Gastrocnemius medialis (tissue), 4 donors: Measurements from ENCODE around the gene TK2.

Experiments used
- CTCF ChIP-seq, 5 experiments: fragments of 450-650 bp in 3 of 5; fragments of 200-600 bp in 2 of 5; sonication (generic) in 2 of 5; IDR thresholded peaks in 4 of 5; conservative IDR thresholded peaks in 1 of 5; 1 replicate in 4 of 5; 2 replicates in 1 of 5; pipeline ENCODE4 v1.5.1; 2016 to 2019; ENCODE audit warnings: antibody characterized with exemption in 5 of 5, mild to moderate bottlenecking in 3 of 5, moderate library complexity in 3 of 5
- POLR2A ChIP-seq, 2 donors: fragments of 450-650 bp; IDR thresholded peaks; one replicate each; pipeline ENCODE4 v1.6.1; 2017; ENCODE audit warnings: antibody characterized with exemption in 2 of 2, mild to moderate bottlenecking in 2 of 2, moderate library complexity in 2 of 2

DNA sequence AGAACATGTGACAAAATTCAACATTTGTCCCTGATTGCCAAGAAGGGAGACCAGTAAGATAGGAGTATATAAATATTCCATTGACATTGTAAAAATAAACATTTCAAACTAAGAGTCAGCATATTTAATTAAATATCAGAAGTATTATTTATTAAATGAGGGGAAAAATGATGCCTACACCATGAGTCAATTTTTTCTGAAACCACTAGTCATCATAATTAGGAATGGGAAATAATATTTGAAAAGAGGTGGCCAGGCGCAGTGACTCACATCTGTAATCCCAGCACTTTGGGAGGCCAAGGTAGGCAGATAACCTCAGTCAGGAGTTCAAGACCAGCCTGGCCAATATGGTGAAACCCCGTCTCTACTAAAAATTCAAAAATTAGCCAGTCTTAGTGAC is 18.4 kb upstream of the TK2 start:
- no peak for TF ChIP-seq CTCF (IDR thresholded peaks at IDR 0.05 in 4 of 5, conservative IDR thresholded peaks at IDR 0.05 in 1 of 5)
- no peak for TF ChIP-seq POLR2A (IDR thresholded peaks at IDR 0.05)
